ENCODE results near the gene CELF2. TPM values are rescaled to one million over a fixed set of nuclear protein-coding genes. Genes with fewer than 3 reads are reported as not detected.

CELF2 gene
- total RNA-seq, 1 donor from 2014 or later = 89.2 TPM

GRCh38 chr10:11080564-11080984 is 62.9 kb downstream of the CELF2 start:
- H3K36me3 Mint-ChIP-seq (ENCODE audit: low read depth) = no peaks in the 10 kb centered on the region
- no peak overlapping the region for H3K4me3 Mint-ChIP-seq
- ATAC-seq (ENCODE audit: low read depth) (no peak), DNase-seq (no peak)
- TF ChIP-seq CTCF (IDR thresholded peaks at IDR 0.05) = no peak
- ChIA-PET POLR2A (no interaction called here), CTCF (no interaction called here)
- no peak overlapping the region for H3K27ac Mint-ChIP-seq
- H3K27me3 Mint-ChIP-seq = peaks cover 2% of the 10 kb centered on the region
- no peaks in the 10 kb centered on the region for H3K4me1 Mint-ChIP-seq
- H3K9me3 Mint-ChIP-seq = no peaks in the 10 kb centered on the region
- intact Hi-C loops (cut with micrococcal nuclease) = no loop called here

DNA sequence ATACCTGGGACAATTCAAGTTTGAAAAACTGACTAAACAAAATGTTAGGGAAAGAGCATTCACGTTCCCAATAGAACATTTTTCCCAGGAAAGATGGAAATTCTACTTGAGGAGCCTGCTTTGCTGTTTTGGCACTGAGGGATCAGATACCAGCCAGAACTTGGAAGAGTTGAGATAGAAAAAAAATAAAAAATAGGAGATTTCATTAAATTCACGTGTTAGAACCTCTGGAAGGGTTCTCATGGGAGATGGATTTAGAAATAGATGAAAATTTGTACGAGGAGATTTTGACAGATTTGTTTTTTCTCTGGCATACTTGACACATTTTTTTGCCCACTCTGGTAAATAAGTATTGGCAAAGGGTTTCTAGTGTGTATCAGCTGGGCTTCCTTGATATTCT is 63.7 kb downstream of the CELF2 start:
- no peak for ATAC-seq (ENCODE audit: low read depth)
- intact Hi-C loops (cut with micrococcal nuclease) = no loop called here
- DNase-seq = no peak
- Mint-ChIP-seq H3K4me1 (no peaks in the 10 kb centered on the region), H3K36me3 (ENCODE audit: low read depth) (no peaks in the 10 kb centered on the region), H3K27ac (no peak overlapping the region), H3K27me3 (peaks cover 2% of the 10 kb centered on the region), H3K9me3 (no peaks in the 10 kb centered on the region), H3K4me3 (no peak overlapping the region)
- TF ChIP-seq CTCF (IDR thresholded peaks at IDR 0.05) = no peak
- POLR2A ChIA-PET = no interaction called here
- CTCF ChIA-PET = no interaction called here

- Mint-ChIP-seq H3K36me3 (ENCODE audit: low read depth) (no peaks in the 10 kb centered on the region), H3K27ac (no peak overlapping the region), H3K9me3 (no peaks in the 10 kb centered on the region), H3K4me3 (no peak overlapping the region), H3K4me1 (no peaks in the 10 kb centered on the region), H3K27me3 (peaks cover 2% of the 10 kb centered on the region)
- no peak for TF ChIP-seq CTCF (IDR thresholded peaks at IDR 0.05)
- POLR2A ChIA-PET = no interaction called here
- no peak for DNase-seq
- CTCF ChIA-PET = no interaction called here
- no peak for ATAC-seq (ENCODE audit: low read depth)
- intact Hi-C loops (cut with micrococcal nuclease) = no loop called here
Observed at GRCh38 chr10:11082526-11082925, 64.9 kb downstream of the CELF2 start.

- ChIA-PET CTCF (no interaction called here), POLR2A (no interaction called here)
- DNase-seq (no peak), ATAC-seq (ENCODE audit: low read depth) (no peak)
- no peak overlapping the region for H3K4me3 Mint-ChIP-seq
- H3K27me3 Mint-ChIP-seq = peaks cover 2% of the 10 kb centered on the region
- intact Hi-C loops (cut with micrococcal nuclease) = no loop called here
- no peak overlapping the region for H3K27ac Mint-ChIP-seq
- H3K36me3 Mint-ChIP-seq (ENCODE audit: low read depth) = no peaks in the 10 kb centered on the region
- no peaks in the 10 kb centered on the region for H3K4me1 Mint-ChIP-seq
- no peaks in the 10 kb centered on the region for H3K9me3 Mint-ChIP-seq
- TF ChIP-seq CTCF (IDR thresholded peaks at IDR 0.05) = no peak
Observed at GRCh38 chr10:11083051-11083450, 65.4 kb downstream of the CELF2 start.

DNA sequence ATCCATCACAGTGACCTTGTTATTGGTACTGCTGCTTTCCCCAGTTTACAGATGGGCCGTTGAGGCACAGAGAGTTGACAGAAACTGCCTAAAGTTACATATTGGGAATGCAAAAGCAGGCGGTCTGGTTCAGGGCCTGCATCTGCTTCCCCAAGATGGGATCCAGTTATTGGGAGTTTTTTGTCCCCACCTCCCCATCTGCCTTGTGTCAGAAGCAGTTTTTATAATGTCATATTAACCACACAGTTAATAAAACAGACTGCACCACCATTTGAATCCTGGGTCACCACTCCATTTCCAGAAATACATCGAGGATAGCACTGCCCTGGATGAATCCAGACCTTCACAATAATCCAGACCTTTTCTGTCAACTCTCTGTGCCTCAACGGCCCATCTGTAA is 67.9 kb downstream of the CELF2 start:
- Mint-ChIP-seq H3K27me3 (no peaks in the 10 kb centered on the region), H3K9me3 (no peaks in the 10 kb centered on the region), H3K36me3 (ENCODE audit: low read depth) (no peaks in the 10 kb centered on the region), H3K27ac (no peak overlapping the region), H3K4me3 (no peak overlapping the region), H3K4me1 (no peaks in the 10 kb centered on the region)
- no peak for DNase-seq
- no peak for ATAC-seq (ENCODE audit: low read depth)
- ChIA-PET POLR2A (no interaction called here), CTCF (no interaction called here)
- intact Hi-C loops (cut with micrococcal nuclease) = no loop called here
- TF ChIP-seq CTCF (IDR thresholded peaks at IDR 0.05) = no peak
